K562 (cell line): Measurements from ENCODE around the gene PIH1D1. TPM values are rescaled to one million over a fixed set of nuclear protein-coding genes. Genes with fewer than 3 reads are reported as not detected.

Source experiments
- ATAC-seq: fragments of 200-7000 bp; cut with Tn5 transposase; 3 replicates; pipeline ENCODE4 v1.9.1; 2020; ENCODE audit warnings: moderate library complexity
- BruUV-seq: library from RNA; stranded (reverse); fragments of 400-500 nt; replicated peaks from 2 replicates; lab custom pipeline; 2021; lab: Mats Ljungman, UMichigan
- CTCF ChIA-PET: fragments of 300-600 bp; formaldehyde crosslinking; extraction: SDS; loops from one replicate; lab custom pipeline; 2021; ENCODE audit warnings: low intra/inter-chr PET ratio; lab: Yijun Ruan, JAX
- POLR2A ChIA-PET: fragments of 300-600, 350-650 bp; sonication (Branson Sonifier 250); formaldehyde crosslinking; extraction: SDS; loops from one replicate; lab custom pipeline; 2021; ENCODE audit warnings: antibody characterized with exemption, inconsistent platforms; lab: Yijun Ruan, JAX
- DNase-seq, 4 experiments: peaks; one replicate each; pipeline versions ENCODE4 v3.0.0 to v3.0.0-alpha.2; 2011 to 2018; ENCODE audit warnings: low spot score in 3 of 4, mixed read lengths in 3 of 4; ENCODE audit errors: extremely low read depth in 1 of 4
- FAIRE-seq: peaks from 2 replicates; lab custom pipeline; 2011; peaks lifted over from hg19 to GRCh38; lab: Jason Lieb, UNC
- H2AFZ ChIP-seq: 2 replicates; pipeline ENCODE4 v1.6.0; 2011; ENCODE audit warnings: low read depth, low read length, control low read depth, inconsistent platforms
- H3K27ac ChIP-seq: fragments of 200-600 bp; 3 replicates; pipeline ENCODE4 v1.8.0; 2011; ENCODE audit warnings: low read depth, mild to moderate bottlenecking, control low read depth, inconsistent platforms, low read length, moderate library complexity, mixed read lengths; ENCODE audit errors: extremely low read depth
- H3K27me3 ChIP-seq, 2 experiments: fragments of 300-600 bp in 1 of 2; 2 replicates in 1 of 2; 3 replicates in 1 of 2; pipeline versions ENCODE4 v1.6.0 to v1.8.0; 2011; ENCODE audit warnings: inconsistent platforms in 2 of 2, low read length in 2 of 2, mild to moderate bottlenecking in 1 of 2, mixed read lengths in 1 of 2, moderate library complexity in 1 of 2; ENCODE audit not compliant: control insufficient read depth in 2 of 2, insufficient read depth in 2 of 2
- H3K36me3 ChIP-seq: fragments of 300-600 bp; 3 replicates; pipeline ENCODE4 v1.8.0; 2011; ENCODE audit warnings: mild to moderate bottlenecking, low read length, inconsistent platforms; ENCODE audit not compliant: control insufficient read depth, insufficient read depth
- H3K4me1 ChIP-seq, 2 experiments: fragments of 200-600 bp in 1 of 2; replicated peaks in 1 of 2; 2 replicates in 1 of 2; 3 replicates in 1 of 2; pipeline versions ENCODE4 v1.5.1 to v1.8.0; 2011; ENCODE audit warnings: inconsistent platforms in 2 of 2, low read length in 2 of 2, mild to moderate bottlenecking in 1 of 2, mixed read lengths in 1 of 2, moderate library complexity in 1 of 2; ENCODE audit not compliant: control insufficient read depth in 2 of 2, insufficient read depth in 2 of 2
- H3K4me2 ChIP-seq: 2 replicates; pipeline ENCODE4 v1.6.1; 2011; ENCODE audit warnings: low read length, control low read depth, inconsistent platforms, mixed read lengths; ENCODE audit not compliant: insufficient read depth
- H3K4me3 ChIP-seq: fragments of 200-600 bp; sonication (generic), shearing (Covaris generic); 2 replicates; pipeline ENCODE4 v1.5.1; 2016; ENCODE audit warnings: control low read depth, inconsistent platforms
- H3K79me2 ChIP-seq: fragments of 200-600 bp; 3 replicates; pipeline ENCODE4 v1.8.0; 2011; ENCODE audit warnings: low read length, inconsistent platforms; ENCODE audit not compliant: control insufficient read depth, insufficient read depth
- H3K9ac ChIP-seq, 2 experiments: 2 replicates each; pipeline versions ENCODE4 v1.6.0 to v1.6.1; 2011; ENCODE audit warnings: low read depth in 2 of 2, low read length in 2 of 2, control low read depth in 1 of 2, inconsistent platforms in 1 of 2, mild to moderate bottlenecking in 1 of 2, mixed read lengths in 1 of 2; ENCODE audit not compliant: insufficient read depth in 1 of 2
- H3K9me1 ChIP-seq: one replicate; pipeline ENCODE4 v1.6.0; 2011; ENCODE audit warnings: inconsistent platforms, mild to moderate bottlenecking, low read length, moderate library complexity; ENCODE audit not compliant: control insufficient read depth, insufficient read depth
- H3K9me3 ChIP-seq: replicated peaks from 2 replicates; pipeline ENCODE4 v1.5.1; 2011; ENCODE audit warnings: low read depth, low read length, inconsistent platforms; ENCODE audit not compliant: control insufficient read depth, insufficient read depth
- H4K20me1 ChIP-seq: replicated peaks from 2 replicates; pipeline ENCODE4 v1.6.1; 2011; ENCODE audit warnings: low read length, inconsistent platforms, mixed read lengths; ENCODE audit not compliant: control insufficient read depth, insufficient read depth
- CCNT2 ChIP-seq: IDR thresholded peaks from 2 replicates; pipeline ENCODE4 v1.6.1; 2011; ENCODE audit warnings: borderline replicate concordance, low read depth, mild to moderate bottlenecking, moderate library complexity, mixed read lengths, low read length; ENCODE audit not compliant: insufficient read length; ENCODE audit errors: extremely low read depth
- CSDE1 ChIP-seq, 2 experiments: fragments of 450-650 bp; IDR thresholded peaks; 2 replicates each; pipeline ENCODE4 v1.6.1; 2016; ENCODE audit warnings: mild to moderate bottlenecking in 1 of 2
- HNRNPL ChIP-seq: fragments of 200-400 bp; formaldehyde crosslinking; IDR thresholded peaks from 2 replicates; pipeline ENCODE4 v1.6.1; 2017; ENCODE audit warnings: low read depth, mild to moderate bottlenecking, low read length
- KDM1A ChIP-seq, 2 experiments: fragments of 450-650 bp; IDR thresholded peaks; 2 replicates each; pipeline ENCODE4 v1.6.1; 2016; ENCODE audit warnings: mild to moderate bottlenecking in 2 of 2
- PRMT5 ChIP-seq: sonication (generic); formaldehyde crosslinking; IDR thresholded peaks from 2 replicates; pipeline ENCODE4 v1.5.0; 2020; ENCODE audit warnings: missing genetic modification reagents
- THRB ChIP-seq: fragments of 450-650 bp; formaldehyde crosslinking; conservative IDR thresholded peaks from 2 replicates; pipeline ENCODE4 v1.4.0; 2022; ENCODE audit warnings: mild to moderate bottlenecking, missing genetic modification characterization
- ZFP36 ChIP-seq: fragments of 150-350 bp; IDR thresholded peaks from 2 replicates; pipeline ENCODE4 v1.6.1; 2018; ENCODE audit warnings: low read length, low read depth; ENCODE audit not compliant: partially characterized antibody
- ZNF12 ChIP-seq: sonication (generic); formaldehyde crosslinking; IDR thresholded peaks from 2 replicates; pipeline ENCODE4 v1.4.0; 2020; ENCODE audit warnings: mild to moderate bottlenecking, missing genetic modification reagents
- WGBS: fragments of 100-300 bp; shearing (Covaris generic); methylation state at CpG from one replicate; pipeline ENCODE4 v1.1.6; 2016; ENCODE audit warnings: low coverage, mixed read lengths; ENCODE audit not compliant: insufficient coverage; ENCODE audit errors: missing lambda C conversion rate; 5-methylcytosine and 5-hydroxymethylcytosine counted together
- in situ Hi-C: fragments of 300-500 bp; cut with MboI; formaldehyde crosslinking; loops from 4 replicates; pipeline ENCODE4 v1.15.0; 2018; ENCODE audit warnings: inconsistent platforms, mixed read lengths
- intact Hi-C: fragments of 100-400 bp; cut with micrococcal nuclease; formaldehyde crosslinking; loops from 2 replicates; pipeline ENCODE4 v1.14.2; 2022
- polyA plus RNA-seq, 8 experiments: library from polyadenylated mRNA; depleted of rRNA in 4 of 8; stranded (reverse) in 5 of 8; unstranded in 3 of 8; fragments of >200 nt; fragmentation: Nextera tagmentation in 2 of 8; fragmentation: Illumina TruSeq in 1 of 8; extraction: Ambion mirVana in 2 of 8; extraction: Trizol in 1 of 8; gene quantifications; 2 replicates each; pipeline versions ENCODE4 v1.2.1 to v1.2.3, GENCODE V29; 2011 to 2014; ENCODE audit warnings: inconsistent platforms in 1 of 8, missing spikeins in 1 of 8
- total RNA-seq, 7 experiments: library from RNA; depleted of rRNA in 6 of 7; stranded (reverse); fragments of >200 nt in 6 of 7; fragmentation: Illumina TruSeq in 2 of 7; extraction: Trizol in 2 of 7; gene quantifications; 2 replicates each; pipeline versions ENCODE4 v1.2.1 to v1.2.3, GENCODE V29; 2011 to 2021; ENCODE audit warnings: low replicate concordance in 1 of 7
- TF ChIP-seq, protein P1 (sequence below): sonication (generic); formaldehyde crosslinking; IDR thresholded peaks from 2 replicates; pipeline ENCODE4 v1.8.1; 2023; ENCODE audit warnings: missing genetic modification reagents, mild to moderate bottlenecking, borderline replicate concordance
- TF ChIP-seq, protein P2 (sequence below): sonication (generic); formaldehyde crosslinking; IDR thresholded peaks from 2 replicates; pipeline ENCODE4 v1.8.0; 2022; ENCODE audit warnings: missing genetic modification reagents, mild to moderate bottlenecking, borderline replicate concordance

Gene PIH1D1
- total and polyA plus RNA-seq, 9 of the 15 experiments (the other 6 are each of a cell fraction or from before 2014, with no cell fraction given): 26.5 to 224 (median 137) TPM

DNA sequence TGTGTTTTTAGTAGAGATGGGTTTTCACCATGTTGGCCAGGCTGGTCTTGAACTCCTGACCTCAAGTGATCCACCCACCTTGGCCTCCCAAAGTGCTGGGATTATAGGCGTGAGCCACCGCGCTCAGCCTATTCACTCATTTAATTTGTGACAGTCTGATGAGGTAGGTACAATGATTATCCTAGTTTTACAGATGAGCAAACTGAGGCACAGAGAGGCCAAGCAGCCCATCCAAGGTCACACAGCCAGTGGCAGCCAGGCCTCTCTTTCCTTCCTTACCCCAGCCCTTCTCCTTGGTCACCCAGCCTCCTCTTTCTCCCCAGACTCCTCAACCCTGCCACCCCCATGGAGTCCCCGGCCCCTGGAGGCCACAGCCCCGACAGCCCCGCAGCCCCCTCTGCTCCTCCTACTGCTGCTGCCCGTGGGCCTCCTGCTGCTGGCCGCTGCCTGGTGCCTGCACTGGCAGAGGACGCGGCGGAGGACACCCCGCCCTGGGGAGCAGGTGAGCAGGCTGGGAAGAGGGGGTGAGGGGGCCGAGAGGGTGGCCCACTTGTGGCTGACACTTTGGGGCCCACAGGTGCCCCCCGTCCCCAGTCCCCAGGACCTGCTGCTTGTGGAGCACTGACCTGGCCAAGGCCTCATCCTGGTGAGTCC, 28.5 kb upstream of the PIH1D1 start:
- no peak overlapping the region for H3K4me2 ChIP-seq
- POLR2A ChIA-PET: interaction anchor here (1.7 to 2.4 kb wide), 2 partner anchors 9 to 16 kb away, joined by 5 to 9 read pairs; partner anchors contain the start of gene RPS11
- CTCF ChIA-PET: no interaction called here
- BruUV-seq: no TSS peak
- no peaks in the 10 kb centered on the region for H3K27me3 ChIP-seq
- DNase-seq (no peak), ATAC-seq (no peak), FAIRE-seq (no peak)
- no peak overlapping the region for H3K27ac ChIP-seq
- no peaks in the 10 kb centered on the region for H3K9me1 ChIP-seq
- intact Hi-C loops: no loop called here
- no peaks in the 10 kb centered on the region for H3K36me3 ChIP-seq
- peaks cover 0 to 35% of the 10 kb centered on the region in 2 experiments; a peak in 3 of 5 replicates for H3K4me1 ChIP-seq
- H3K4me3 ChIP-seq: no peak overlapping the region
- H2AFZ ChIP-seq: no peak overlapping the region
- in situ Hi-C loops: no loop called here
- no peaks in the 10 kb centered on the region for H3K9me3 ChIP-seq
- 91% methylated on average over 10 of the region's 14 CpGs for WGBS
- peak overlapping the region in 1 of 2 experiments; percentile 76; a peak in 1 of 4 replicates for H3K9ac ChIP-seq
- H4K20me1 ChIP-seq: no peaks in the 10 kb centered on the region
- H3K79me2 ChIP-seq: no peaks in the 10 kb centered on the region
- TF ChIP-seq, protein P1, sequence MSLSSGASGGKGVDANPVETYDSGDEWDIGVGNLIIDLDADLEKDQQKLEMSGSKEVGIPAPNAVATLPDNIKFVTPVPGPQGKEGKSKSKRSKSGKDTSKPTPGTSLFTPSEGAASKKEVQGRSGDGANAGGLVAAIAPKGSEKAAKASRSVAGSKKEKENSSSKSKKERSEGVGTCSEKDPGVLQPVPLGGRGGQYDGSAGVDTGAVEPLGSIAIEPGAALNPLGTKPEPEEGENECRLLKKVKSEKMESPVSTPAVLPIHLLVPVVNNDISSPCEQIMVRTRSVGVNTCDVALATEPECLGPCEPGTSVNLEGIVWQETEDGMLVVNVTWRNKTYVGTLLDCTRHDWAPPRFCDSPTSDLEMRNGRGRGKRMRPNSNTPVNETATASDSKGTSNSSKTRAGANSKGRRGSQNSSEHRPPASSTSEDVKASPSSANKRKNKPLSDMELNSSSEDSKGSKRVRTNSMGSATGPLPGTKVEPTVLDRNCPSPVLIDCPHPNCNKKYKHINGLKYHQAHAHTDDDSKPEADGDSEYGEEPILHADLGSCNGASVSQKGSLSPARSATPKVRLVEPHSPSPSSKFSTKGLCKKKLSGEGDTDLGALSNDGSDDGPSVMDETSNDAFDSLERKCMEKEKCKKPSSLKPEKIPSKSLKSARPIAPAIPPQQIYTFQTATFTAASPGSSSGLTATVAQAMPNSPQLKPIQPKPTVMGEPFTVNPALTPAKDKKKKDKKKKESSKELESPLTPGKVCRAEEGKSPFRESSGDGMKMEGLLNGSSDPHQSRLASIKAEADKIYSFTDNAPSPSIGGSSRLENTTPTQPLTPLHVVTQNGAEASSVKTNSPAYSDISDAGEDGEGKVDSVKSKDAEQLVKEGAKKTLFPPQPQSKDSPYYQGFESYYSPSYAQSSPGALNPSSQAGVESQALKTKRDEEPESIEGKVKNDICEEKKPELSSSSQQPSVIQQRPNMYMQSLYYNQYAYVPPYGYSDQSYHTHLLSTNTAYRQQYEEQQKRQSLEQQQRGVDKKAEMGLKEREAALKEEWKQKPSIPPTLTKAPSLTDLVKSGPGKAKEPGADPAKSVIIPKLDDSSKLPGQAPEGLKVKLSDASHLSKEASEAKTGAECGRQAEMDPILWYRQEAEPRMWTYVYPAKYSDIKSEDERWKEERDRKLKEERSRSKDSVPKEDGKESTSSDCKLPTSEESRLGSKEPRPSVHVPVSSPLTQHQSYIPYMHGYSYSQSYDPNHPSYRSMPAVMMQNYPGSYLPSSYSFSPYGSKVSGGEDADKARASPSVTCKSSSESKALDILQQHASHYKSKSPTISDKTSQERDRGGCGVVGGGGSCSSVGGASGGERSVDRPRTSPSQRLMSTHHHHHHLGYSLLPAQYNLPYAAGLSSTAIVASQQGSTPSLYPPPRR (CRISPR knock-in tag): no peak
- TF ChIP-seq PRMT5 (CRISPR knock-in tag): no peak
- TF ChIP-seq CCNT2: no peak
- no peak for TF ChIP-seq ZNF12 (CRISPR knock-in tag)
- TF ChIP-seq CSDE1 (IDR thresholded peaks at IDR 0.05): no peak
- peak; percentile 44 for TF ChIP-seq ZFP36
- no peak for TF ChIP-seq THRB
- no peak for TF ChIP-seq HNRNPL
- peak; percentile 53 to 75 for TF ChIP-seq KDM1A (IDR thresholded peaks at IDR 0.05)
- TF ChIP-seq, protein P2, sequence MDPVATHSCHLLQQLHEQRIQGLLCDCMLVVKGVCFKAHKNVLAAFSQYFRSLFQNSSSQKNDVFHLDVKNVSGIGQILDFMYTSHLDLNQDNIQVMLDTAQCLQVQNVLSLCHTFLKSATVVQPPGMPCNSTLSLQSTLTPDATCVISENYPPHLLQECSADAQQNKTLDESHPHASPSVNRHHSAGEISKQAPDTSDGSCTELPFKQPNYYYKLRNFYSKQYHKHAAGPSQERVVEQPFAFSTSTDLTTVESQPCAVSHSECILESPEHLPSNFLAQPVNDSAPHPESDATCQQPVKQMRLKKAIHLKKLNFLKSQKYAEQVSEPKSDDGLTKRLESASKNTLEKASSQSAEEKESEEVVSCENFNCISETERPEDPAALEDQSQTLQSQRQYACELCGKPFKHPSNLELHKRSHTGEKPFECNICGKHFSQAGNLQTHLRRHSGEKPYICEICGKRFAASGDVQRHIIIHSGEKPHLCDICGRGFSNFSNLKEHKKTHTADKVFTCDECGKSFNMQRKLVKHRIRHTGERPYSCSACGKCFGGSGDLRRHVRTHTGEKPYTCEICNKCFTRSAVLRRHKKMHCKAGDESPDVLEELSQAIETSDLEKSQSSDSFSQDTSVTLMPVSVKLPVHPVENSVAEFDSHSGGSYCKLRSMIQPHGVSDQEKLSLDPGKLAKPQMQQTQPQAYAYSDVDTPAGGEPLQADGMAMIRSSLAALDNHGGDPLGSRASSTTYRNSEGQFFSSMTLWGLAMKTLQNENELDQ (CRISPR knock-in tag): no peak
